DMS 273 (cell line): Measurements from ENCODE around the gene CAPS.
"Not testable (repeated sequence)": the region's sequence is repeated elsewhere in the genome, so short reads cannot be mapped to it uniquely, and the experiment has no call there.

ENCODE experiments used
- DNase-seq: peaks from one replicate; lab custom pipeline; 2025; ENCODE audit not compliant: unreplicated experiment; lab: John Stamatoyannopoulos, UW

CAPS gene

DNA sequence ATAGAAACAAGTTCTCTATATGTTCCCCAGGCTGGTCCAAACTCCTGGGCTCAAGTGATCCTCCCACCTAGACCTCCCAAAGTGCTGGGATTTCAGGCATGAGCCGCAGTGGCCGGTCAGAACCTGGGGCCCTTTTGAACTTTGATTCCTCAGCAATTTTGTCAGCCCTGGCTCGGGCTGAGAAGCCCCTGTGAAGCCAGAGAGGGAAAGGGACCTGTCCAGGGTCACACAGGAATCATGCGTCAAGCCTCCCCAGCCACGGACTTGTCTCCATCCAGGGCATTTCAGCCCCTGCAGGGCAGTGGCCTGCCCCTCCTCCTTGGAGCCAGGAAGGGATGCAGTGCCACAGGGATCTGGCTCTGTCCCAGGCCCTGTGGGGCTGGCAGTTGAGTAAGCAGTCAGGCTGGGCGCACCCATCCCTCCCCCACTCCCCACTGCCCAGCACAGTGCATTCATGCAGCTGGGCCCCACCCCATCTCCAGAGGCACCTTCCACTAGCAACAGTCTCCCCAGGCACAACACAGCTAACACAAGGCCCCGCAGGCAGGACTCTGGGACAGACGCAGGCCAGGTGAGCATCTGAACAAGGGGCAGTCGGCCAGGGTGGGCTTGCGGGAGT, at the start of gene CAPS:
Gene CAPS, plus strand, starts transcription at position 516 of the 619 bp plus-strand sequence. CDS start 153 bp downstream, outside the sequence.
- DNase-seq, result no peak

DNA sequence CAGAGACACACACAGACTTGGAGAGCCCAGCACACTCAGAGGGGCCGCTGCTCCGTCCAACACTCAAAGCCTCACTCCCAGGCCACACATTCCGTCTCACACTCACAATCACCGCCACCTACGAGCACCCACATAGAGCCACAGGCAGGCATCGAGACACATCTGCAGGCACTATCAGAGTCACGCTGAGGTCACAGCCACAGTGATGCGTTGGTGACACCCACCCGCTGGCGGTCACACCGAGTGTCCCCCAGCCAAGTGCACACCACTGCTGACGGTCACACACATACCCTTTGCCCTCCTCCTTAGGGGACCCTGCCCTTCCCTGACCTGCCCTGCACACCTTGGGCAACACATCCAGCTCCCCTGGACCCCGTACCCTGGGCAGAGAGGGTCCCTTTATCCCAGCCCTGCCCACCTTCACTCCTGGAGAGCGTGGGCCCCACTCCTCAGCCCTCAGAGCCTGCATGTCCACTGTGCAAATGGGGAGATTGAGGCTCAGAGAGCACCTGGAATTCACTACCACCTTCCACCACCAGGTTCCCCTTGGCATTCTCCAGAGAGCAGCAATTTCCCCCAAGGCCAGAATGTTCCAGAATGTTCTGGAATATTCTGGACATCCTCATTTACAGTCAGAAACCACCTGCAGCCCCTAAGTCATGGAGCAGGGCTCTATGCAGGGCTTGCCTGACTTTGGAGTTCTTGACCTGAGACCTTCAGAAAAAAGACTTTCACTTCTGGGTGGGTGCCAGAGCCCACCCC, 49.1 kb upstream of the CAPS start:
- DNase-seq, result no peak

DNA sequence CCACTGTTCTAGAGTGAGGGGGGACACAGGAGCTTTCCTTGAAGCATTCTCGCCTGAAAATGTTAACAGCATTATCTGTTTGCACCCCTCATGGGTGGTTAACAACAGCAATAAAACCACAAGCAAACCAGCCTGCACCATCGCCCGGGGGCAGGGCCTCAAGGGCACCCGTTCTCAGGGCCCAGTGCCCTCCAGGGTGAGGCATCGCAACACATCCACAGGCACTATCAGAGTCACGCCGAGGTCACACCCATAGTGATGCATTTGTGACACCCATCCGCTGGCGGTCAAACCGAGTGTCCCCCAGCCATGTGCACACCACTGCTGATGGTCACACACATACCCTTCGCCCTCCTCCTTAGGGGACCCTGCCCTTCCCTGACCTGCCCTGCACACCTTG, 48.3 kb upstream of the CAPS start:
- DNase-seq, result no peak

DNA sequence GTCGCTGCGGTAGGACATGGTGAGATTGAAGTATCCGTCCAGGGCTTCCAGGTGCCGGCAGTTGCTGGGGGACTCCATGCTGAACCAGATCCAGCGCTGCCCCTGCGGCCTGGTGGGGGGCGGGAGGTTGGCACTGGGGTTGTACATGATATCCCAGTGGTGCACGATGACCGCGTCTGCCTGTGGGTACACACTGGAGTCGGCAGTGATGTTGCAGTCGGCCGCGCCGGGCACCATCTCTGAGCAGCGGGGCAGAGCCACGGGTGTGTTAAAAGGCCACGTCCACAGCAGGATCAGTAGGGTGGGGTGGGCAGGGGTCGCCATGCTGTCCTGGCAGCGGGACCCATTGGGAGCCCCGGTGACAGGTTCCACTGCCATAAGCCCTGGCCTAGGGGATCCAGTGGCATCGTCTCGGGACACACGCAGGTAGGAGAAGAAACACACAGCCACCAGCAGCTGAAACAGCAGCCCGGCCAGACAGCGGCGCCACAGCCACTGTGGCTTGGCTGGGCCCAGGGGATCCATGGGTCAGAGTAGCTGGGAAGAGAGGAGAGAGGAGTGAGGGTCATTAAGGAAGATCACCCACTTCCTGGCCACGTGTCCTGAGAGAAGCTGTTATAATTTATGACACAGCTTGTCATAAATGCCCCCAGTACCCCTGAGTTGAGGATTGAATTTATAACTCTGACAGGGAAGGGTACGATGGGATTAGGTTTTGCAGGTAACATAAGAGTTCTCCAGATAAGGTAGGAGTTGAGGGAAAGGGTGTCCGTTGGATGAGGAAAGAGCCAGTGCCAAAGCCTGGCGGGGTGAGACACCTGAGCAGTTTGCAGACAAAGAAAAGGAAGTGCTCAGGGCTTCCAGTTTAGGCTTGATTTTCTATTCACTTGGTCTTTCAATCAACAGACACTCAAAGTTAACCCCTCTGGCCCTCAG, 46.6 kb upstream of the CAPS start:
- no peak for DNase-seq

DNA sequence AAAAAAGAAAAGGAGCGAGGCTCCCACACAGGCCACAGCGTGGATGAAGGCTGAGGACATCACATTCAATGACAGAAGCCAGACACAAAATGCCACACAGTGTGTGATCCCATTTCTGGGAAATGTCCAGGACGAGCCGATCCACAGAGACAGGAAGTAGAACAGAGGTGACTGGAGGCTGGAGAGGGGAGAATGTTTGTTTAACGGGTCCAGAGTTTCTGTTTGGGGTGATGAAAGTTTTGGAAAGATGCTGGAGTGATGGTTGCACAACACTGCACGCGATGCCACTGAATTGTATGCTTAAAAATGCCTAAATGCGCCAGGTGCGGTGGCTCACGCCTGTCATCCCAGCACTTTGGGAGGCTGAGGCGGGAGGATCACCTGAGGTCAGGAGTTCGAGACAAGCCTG, 43.1 kb upstream of the CAPS start:
- no peak for DNase-seq

DNA sequence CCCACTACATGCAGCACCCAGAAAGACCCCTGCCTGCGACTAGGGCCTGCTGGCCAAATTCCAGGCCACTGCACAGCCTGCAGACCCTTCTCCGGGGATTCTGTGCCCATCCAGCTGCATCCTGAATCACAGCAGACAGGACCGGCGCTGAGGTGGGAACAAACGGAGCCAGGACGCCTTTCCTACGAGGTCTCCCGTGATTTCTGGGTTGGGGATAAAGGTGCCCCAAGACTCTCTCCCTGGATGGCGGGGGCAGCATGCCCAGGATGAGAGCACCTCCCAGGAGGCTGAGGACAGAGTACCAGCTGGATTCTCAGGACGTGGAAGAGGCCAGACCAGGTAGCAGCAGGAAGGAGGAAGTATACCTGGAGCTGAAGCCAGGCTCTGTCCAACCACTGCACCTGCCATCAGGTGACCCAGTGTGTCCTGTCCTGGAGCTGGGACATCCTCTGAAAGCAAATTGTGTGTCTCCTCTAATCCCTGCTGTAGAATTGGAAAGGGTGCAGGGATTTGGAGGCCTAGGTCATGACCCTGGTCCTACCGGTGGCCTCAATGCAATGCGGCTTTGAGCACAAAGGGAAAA, 40.3 kb upstream of the CAPS start:
- DNase-seq, result no peak

DNA sequence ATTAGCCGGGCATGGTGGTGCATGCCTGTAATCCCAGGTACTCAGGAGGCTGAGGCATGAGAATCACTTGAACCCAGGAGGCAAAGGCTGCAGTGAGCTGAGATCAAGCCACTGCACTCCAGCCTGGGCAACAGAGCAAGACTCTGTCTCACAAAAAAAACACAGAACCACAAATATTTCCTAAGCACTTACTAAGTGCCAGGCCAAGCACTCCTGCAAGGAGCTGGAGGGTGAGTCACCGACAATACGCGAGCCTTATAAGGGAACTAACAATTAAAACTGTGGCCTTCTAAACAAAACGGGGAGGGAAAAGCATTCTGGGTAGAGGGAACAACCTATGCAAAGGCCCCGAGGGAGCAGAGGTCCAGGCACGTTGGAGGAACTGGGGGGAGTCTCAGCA, 39.6 kb upstream of the CAPS start:
- not testable (repeated sequence) for DNase-seq

DNA sequence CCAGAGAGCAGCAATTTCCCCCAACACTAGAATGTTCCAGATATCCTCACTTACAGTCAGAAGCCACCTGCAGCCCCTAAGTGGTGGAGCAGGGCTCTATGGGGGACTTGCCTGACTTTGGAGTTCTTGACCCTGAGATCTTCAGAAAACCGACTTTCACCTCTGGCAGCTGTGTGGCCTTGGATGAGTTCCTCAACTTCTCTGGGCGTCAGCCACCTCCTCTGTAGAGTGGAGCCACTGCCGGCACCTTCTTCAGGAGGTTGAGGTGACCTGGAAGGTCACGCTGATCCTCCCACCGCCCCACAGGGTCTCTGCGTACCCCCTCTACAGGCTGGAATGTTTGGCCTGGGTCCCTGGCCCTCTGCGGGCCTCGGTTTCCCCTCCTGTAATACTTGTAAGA, 36.6 kb upstream of the CAPS start:
- DNase-seq, result no peak

DNA sequence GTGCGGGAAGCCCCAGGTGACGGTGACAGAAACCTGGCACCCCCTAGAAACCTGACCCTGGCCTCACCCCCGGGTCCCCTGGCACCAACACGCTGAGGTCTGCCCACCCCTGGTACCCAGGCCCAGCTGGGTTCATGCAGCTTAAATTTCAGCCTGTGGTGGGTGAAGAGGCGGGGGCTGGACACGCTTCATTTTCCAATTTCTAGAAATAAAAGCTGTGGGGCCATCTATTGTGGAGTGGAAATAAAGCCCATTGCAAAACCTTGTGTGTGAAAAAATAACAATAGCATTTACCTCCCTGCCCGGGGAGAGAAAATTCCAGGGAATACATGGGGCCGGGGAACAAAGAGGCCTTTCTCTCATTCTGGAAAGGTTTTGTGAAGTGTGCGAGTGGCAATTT, 36.2 kb upstream of the CAPS start:
- DNase-seq, result no peak

DNA sequence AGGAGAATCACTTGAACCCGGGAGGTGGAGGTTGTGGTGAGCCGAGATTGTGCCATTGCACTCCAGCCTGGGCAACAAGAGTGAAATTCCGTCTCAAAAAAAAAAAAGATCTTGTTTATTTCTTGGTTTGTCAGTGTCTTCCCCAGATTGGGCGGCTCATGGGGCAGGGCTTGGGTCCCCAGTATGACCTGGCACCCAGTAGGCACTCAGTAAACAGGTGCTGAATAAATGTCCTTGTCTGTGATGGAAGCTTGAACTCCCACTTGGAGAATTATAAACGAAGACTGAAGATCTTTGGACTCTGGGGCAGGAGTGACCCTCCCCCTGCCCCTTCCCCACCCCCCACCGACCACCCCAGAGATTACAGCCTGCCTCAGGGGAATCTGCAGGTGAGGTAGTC, 33.9 kb upstream of the CAPS start:
- DNase-seq, result no peak

DNA sequence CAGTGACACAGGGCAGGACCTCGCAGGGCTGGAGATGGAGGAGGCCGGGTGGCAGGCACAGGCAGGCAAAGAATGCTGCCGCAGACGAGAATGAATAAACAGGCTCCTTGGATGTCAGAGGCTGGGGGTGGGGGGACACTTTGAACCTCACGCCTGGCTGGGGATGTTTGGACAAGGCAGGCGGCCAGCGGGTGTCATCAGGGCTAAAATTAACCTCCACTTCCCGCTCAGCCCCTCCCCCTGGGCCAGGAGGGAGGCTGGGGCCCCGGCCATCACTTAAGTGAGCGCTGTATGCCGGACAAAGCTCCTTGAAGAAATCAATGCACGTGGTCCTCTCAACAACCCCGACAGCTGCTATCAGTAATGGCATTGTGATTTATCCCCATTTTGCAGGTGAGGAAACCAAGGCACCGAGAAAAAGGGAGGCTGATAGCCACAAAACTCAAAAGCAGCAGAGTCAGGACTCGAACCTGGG, 33.4 kb upstream of the CAPS start:
- DNase-seq, result no peak

DNA sequence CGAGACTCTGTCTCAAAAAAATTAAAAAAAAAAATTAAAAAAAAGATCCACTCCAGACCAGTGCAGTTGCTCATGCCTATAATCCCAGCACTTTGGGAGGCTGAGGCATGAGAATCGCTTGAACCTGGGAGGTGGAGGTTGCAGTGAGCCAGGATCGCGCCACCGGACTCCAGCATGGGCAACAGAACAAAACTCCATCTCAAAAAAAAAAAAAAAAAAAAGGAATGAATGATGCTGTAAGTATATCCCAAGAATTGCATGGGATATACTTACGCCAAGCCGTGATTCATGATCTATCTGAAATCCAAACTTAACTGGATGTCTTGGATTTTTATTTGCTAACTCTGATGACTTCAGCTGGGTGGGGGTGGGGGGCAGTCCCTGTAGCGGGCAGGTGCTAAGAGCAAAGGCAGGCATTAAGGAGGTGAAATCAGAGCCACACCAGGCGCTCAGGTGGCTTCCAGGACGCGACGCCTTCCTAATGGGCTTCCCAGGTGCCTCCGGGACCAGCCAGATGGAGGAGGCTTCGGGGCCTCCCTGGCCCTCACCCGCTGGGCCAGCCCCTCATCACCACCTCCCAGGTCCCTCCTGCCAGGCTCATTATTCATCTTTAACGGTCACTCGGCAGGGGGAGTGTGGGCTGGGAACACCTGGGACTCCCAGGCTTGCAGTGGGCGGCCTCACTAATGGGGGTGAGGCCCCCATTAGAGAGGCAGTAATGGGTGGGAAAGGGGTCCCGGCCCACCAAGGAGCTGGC, 32.3 kb upstream of the CAPS start:
- no peak for DNase-seq

DNA sequence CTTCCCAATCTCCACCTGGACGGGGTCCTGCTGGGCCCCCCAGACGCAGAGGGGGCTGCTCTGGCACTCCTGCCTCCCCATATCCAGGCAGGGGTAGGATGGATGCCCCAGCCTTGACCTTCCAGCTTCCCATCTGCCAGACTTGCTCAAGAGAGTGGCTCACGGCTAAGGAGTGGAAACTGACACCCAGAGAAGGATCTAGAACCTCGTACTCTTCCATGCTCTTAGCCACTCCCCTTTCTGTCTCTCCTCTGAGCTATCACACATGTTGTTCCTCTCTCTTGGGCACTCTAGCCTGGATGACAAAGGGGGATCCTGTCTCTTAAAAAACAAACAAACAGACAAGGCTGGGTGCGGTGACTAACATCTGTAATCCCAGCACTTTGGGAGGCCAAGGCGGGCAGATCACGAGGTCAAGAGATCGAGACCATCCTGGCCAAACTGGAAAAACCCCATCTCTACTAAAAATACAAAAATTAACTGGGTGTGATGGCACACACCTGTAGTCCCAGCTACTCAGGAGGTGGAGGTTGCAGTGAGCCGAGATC, 31.6 kb upstream of the CAPS start:
- no peak for DNase-seq

DNA sequence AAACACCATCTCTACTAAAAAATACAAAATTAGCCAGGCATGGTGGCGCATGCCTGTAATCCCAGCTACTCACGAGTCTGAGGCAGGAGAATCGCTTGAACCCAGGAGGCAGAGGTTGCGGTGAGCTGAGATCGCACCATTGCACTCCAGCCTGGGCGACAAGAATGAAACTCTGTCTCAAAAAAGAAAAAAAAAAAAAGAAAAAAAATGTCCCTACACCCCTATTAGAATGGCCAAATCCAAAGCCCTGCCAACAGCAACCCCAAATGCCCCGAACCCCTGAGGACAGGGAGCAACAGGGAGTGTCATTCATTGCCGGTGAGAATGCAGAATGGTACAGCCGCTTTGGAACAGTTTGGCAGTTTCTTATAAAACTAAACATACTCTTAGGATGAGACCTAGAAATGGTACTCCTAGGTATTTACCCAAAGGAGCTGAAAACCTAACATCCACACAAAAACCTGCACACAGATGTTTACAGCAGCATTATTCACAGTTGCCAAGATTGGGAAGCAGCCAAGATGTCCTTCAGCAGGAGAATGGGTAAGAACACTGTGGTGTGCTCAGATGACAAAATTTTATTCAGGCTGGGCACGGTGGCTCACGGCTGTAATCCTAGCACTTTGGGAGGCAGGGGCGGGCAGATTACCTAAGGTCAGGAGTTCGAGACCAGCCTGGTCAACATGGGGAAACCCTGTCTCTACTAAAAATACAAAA, 30.7 kb upstream of the CAPS start:
- DNase-seq, result peak; percentile 65

DNA sequence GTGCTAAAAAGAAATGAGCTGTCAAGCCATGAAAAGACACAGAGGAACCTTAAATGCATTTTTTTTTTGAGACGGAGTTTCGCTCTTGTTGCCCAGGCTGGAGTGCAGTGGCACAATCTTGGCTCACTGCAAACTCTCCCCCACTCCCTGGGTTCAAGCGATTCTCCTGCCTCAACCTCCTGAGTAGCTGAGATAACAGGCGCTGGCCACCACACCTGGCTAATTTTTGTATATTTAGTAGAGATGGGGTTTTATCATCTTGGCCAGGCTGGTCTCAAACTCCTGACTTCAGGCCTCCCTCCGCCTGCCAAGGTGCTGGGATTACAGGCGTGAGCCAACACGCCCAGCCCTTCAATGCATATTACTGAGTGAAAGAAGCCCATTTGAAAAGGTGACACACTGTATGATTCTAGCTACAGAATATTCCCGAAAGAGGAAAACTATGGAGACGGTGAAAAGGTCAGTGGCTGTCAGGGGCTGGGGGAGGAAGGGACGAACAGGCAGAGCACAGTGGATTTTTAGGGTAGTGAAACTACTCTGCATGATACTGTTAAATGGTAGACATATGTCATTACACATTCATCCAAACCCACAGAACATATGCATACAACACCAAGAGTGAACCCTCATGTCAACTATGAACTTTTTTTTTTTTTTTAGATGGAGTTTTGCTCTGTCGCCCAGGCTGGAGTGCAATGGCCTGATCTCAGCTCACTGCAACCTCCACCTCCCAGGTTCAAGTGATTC, 29.8 kb upstream of the CAPS start:
- DNase-seq, result not testable (repeated sequence)

DNA sequence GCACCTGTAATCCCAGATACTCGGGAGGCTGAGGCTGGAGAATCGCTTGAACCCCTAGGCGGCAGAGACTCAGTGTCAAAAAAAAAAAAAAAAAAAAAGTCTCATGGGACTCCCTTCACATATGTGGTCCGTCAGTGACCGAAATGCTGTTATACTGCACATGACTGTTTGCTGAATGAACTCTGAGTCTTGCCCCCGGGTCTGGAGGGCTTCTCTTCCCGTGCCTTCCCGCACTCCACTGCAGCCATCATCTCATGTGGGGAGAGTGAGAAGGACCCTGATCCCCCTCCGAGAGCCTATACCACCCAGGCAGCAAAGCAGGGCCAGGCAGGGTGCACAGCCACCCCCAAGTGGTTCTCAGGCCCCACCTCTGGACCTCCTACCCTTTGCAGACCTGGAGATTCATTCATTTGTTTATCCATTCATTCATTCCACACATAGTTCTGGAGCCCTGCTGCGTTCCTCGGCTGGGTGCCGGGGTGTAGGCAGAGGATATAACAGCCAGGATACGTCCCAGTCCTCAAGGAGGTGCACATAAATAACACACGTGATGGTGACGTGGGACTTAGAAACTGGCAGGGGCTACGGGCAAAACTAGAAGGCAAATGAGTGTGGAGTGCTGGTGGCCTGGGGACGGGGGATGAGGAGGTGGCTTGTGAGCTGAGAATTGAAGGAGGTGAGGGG, 24.6 kb upstream of the CAPS start:
- DNase-seq, result no peak

DNA sequence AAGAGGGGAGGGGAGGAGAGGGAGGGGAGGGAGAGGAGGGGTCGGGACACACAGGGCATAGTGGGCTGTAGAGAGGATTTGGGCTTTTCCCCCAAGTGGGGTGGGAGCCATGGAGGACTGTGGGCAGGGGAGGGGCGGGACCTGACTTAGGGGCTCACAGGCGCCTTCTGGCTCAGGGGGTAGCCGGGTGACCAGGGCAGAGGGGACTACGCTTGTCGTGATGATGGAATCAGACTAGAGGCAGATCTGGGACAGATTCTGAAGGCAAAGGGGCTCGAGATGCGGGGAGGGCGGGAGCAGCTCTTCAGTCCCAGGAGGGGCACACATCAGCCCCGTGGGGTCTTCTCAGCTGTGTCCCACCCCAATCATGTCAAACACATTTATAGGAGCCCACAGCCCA, 24.0 kb upstream of the CAPS start:
- DNase-seq, result no peak

DNA sequence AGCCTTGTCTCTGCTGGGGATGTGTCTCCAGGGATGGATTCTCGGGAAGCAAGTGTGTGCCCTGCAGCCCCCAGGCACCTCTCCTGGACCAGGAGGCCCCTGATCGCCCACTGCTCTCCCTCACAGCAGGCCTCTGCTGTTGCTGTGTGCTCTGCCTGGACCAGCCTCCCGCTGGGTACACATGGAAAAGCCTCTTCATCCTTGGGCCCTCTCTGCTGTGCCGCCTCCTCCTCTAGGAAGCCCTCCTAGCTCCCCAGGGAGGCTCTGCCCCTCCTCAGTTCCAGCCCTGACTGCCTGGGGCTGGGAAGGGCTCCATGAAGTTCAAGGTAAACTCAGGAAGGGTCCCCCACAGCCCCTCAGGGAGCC, 22.5 kb upstream of the CAPS start:
- DNase-seq, result peak; percentile 63
